ENCODE measurements around the gene MAGEC2. TPM values are rescaled to one million over a fixed set of nuclear protein-coding genes. Genes with fewer than 3 reads are reported as not detected.

Gene MAGEC2, protein sequence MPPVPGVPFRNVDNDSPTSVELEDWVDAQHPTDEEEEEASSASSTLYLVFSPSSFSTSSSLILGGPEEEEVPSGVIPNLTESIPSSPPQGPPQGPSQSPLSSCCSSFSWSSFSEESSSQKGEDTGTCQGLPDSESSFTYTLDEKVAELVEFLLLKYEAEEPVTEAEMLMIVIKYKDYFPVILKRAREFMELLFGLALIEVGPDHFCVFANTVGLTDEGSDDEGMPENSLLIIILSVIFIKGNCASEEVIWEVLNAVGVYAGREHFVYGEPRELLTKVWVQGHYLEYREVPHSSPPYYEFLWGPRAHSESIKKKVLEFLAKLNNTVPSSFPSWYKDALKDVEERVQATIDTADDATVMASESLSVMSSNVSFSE
- total RNA-seq = not detected
- polyA plus RNA-seq = not detected
- long read RNA-seq, donor 1 = 0 reads
- long read RNA-seq, donor 2 = 0 reads

GRCh38 chrX:142204522-142205433 lies at the start of gene MAGEC2:
MAGEC2 (minus strand) TSS chrX:142205290; CDS start chrX:142203987, 1,303 bp downstream.
- Histone ChIP-seq H3K27ac (no peak within 1 kb of the TSS), H3K4me3 (no peak within 1 kb of the TSS), H3K9me3 (no peaks in the 10 kb centered on the region), H3K36me3 (ENCODE audit: insufficient read depth in 1 of 2, low read depth in 1 of 2) (no peaks in the 10 kb centered on the region), H3K27me3 (ENCODE audit: insufficient read depth in 3 of 3, low read length in 2 of 3) (no peaks in the 10 kb centered on the region), H3K4me1 (no peaks in the 10 kb centered on the region)
- DNase-seq (no peak), ATAC-seq (no peak)
- 85 to 91% (median 90%) methylated on average over 22 to 28 of the region's 28 CpGs for WGBS, 3 donors
- TF ChIP-seq CTCF (IDR thresholded peaks at IDR 0.05) = no peak
- intact Hi-C loops (cut with DNase I) = no loop called here

GRCh38 chrX:142251680-142252079 lies 46.6 kb upstream of the MAGEC2 start:
- no peak for ATAC-seq

GRCh38 chrX:142251202-142251601 lies 46.1 kb upstream of the MAGEC2 start:
- Histone ChIP-seq H3K4me1 (no peaks in the 10 kb centered on the region), H3K9me3 (peaks cover 3% of the 10 kb centered on the region), H3K27me3 (ENCODE audit: insufficient read depth in 3 of 3, low read length in 2 of 3) (no peaks in the 10 kb centered on the region), H3K27ac (no peak overlapping the region), H3K36me3 (ENCODE audit: insufficient read depth in 1 of 2, low read depth in 1 of 2) (no peaks in the 10 kb centered on the region), H3K4me3 (no peak overlapping the region)
- 52 to 82% (median 79%) methylated on average over 4 of the region's 4 CpGs for WGBS, 3 donors
- no peak for ATAC-seq
- no peak for DNase-seq
- TF ChIP-seq CTCF (IDR thresholded peaks at IDR 0.05) = no peak
- intact Hi-C loops (cut with DNase I) = no loop called here

More at GRCh38 chrX:142251680-142252079, 46.6 kb upstream of the MAGEC2 start:
- no peaks in the 10 kb centered on the region for H3K27me3 ChIP-seq (ENCODE audit: insufficient read depth in 3 of 3, low read length in 2 of 3)
- no peak overlapping the region for H3K27ac ChIP-seq
- H3K36me3 ChIP-seq (ENCODE audit: insufficient read depth in 1 of 2, low read depth in 1 of 2) = no peaks in the 10 kb centered on the region
- no peak for TF ChIP-seq CTCF (IDR thresholded peaks at IDR 0.05)
- DNase-seq = no peak
- 53 to 61% (median 55%) methylated on average over 4 of the region's 4 CpGs for WGBS, 3 donors
- no peaks in the 10 kb centered on the region for H3K4me1 ChIP-seq
- intact Hi-C loops (cut with DNase I) = no loop called here
- peaks cover 3% of the 10 kb centered on the region for H3K9me3 ChIP-seq
- H3K4me3 ChIP-seq = no peak overlapping the region

- intact Hi-C loops (cut with DNase I) = no loop called here
- Histone ChIP-seq H3K4me1 (no peaks in the 10 kb centered on the region), H3K9me3 (peaks cover 3% of the 10 kb centered on the region), H3K27me3 (ENCODE audit: insufficient read depth in 3 of 3, low read length in 2 of 3) (no peaks in the 10 kb centered on the region), H3K36me3 (ENCODE audit: insufficient read depth in 1 of 2, low read depth in 1 of 2) (no peaks in the 10 kb centered on the region), H3K4me3 (no peak overlapping the region), H3K27ac (no peak overlapping the region)
- DNase-seq = no peak
- ATAC-seq = no peak
- WGBS, 3 donors = 69 to 78% (median 72%) methylated on average over 4 of the region's 4 CpGs
- TF ChIP-seq CTCF (IDR thresholded peaks at IDR 0.05) = no peak
Measured at GRCh38 chrX:142250502-142250901, 45.4 kb upstream of the MAGEC2 start.

Data from psoas muscle (tissue), 8 donors.